NCI-H1092 treated with DMSO at 0.1 percent for 48 hours (cell line): Measurements from ENCODE around the gene ACTN2.

ENCODE experiments used
- DNase-seq: peaks from one replicate; lab custom pipeline; 2025; lab: John Stamatoyannopoulos, UW

The ACTN2 gene

DNA sequence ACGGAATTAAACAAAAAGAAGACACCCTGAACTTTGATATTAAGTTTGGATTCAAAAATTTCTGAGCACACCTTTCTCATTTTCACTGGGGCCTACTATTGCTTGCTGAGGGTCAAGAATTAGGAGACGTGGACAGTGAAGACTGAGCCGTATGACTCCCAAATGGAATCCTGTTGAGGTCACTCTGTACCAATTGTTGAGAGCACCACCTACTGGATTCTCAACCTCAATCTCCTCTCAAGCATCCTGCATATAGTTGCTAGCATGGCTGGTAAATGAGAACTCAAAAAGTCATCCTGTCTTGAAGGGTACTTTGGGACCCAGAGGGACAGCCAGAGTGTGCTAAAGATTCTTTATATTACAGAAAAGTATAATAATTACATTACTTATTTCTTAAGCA is 88.6 kb downstream of the ACTN2 start:
- DNase-seq = peak; percentile 44

- DNase-seq = no peak
These were observed 93.0 kb downstream of the ACTN2 start for GRCh38 chr1:236779312-236779711.

GRCh38 chr1:236785477-236785876 is 99.2 kb downstream of the ACTN2 start:
- no peak for DNase-seq

DNA sequence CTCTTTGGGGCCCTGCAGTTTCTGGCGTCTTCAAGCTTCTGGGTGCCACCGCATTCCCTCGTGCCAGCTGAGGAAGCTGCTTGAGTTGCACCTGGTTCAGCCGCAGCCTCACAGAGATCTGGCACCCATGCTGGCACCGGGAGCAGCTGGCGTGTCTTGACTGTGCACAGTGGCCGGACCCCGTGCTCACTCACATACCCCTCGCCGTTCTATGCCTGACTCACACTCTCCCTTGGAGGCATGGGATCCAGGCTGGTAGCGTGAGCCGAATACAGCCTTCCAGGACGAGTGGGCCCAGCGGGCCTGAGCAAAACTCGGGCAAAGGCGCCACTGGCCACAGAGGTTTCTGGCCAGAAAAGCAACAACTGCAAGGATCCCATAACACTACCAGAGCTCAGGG is 100.2 kb downstream of the ACTN2 start:
- DNase-seq = no peak

GRCh38 chr1:236794585-236795034 is 108.3 kb downstream of the ACTN2 start:
- DNase-seq = no peak

DNA sequence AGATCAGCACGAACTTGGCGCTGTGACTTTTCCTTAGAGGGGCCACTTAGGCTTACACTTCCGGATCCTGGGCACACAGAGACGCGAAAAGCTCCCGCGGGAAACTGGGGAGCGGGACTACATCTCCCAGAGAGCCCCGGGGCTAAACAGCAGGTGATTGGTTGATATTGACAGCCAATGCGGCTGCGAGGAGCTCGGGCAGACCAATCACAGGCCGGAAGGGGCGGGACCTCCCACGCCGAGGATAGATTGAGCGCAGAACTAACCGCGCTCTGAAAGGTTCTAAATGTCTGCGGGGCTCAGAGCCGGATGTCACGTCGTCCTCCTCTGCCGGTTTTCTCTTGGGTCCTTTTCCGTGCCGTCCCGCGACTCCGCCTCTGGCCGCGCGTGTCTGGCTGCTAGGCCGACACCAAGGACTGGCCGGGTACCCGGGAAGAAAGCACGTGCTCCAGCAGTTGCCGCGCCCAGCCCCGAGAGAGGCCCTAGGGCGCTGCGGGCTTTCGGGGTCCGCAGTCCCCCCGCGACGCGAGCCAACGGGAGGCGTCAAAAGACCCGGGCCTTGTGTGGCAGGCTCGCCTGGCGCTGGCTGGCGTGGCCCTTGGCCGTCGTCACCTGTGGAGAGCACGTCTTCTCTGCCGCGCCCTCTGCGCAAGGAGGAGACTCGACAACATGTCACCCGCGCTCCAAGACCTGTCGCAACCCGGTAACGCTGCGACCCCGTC is 108.9 kb downstream of the ACTN2 start, which contains the start of gene MTR:
MTR (plus strand) TSS at position 258 of the 722 bp plus-strand sequence; CDS start at position 670, 412 bp downstream.
- peak; percentile 99 for DNase-seq

- peak; percentile 29 for DNase-seq
These were observed 109.7 kb downstream of the ACTN2 start for GRCh38 chr1:236795757-236796667.

GRCh38 chr1:236799001-236799400 is 112.7 kb downstream of the ACTN2 start:
- DNase-seq = no peak

DNA sequence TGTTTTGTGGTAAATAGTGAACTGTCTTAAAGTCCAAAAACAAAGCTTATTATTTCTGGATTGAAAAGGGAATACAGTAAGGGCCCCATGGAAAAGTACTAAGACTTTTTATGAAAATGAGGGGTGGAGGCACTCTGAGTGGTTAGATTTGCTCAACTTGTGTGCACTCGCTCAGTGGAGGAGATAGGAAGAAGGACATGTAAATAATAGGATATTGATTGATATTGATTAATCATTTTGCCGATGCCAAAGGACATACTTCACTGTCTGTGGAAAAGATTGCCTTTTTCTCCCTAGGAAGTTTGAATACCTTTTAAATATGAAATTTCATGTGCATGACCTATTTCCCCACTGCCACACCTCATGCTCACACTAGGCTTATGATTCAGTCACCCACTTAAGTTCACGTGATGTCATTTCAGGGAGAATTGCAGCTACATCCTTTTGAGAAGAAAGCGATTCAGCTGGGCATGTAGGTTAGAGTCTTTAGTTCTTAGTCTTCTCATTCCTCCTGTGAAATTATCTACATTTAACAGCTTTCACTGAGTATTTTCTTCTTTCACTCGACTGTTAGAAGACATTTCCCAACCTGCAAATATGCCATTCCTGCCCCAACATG is 113.8 kb downstream of the ACTN2 start:
- no peak for DNase-seq

DNA sequence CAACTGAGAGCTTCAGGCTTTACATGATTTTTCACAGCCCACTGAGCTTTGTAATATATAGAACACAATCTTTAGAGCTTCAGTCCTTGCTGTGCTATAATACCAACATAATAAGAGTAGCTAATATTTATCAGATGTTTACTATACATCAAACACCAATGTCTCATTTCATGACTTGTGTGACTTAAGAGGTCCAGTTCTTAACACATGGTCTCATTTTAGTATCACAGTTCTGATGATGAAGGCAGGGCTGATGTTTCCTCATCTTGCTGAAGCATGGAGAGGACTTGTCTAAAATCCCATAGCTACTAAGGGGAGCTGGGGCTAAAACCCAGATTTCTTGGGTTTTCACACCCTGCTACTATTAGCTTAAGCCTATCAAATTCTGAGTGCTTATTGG is 114.3 kb downstream of the ACTN2 start:
- no peak for DNase-seq

DNA sequence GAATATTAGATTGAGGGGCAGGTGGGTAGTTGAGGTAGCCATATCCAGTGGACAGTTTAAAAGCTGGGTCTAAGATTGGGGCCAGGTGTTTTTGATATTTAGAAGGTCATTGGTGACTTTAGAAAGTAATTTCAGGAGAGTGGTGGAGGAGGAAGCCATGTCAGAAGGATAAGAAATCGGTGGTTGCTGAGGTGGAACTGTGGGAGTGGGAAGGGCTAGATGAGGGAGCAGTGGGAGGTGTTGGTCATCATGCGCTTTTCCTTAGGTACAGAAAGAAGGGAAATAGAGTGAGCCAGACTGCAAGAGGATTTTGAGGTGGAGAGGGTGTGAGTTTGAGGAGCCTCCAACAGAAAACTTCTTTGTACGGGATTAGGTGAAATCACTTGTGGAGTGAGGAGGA is 116.0 kb downstream of the ACTN2 start:
- no peak for DNase-seq

GRCh38 chr1:236806634-236807033 is 120.3 kb downstream of the ACTN2 start:
- no peak for DNase-seq

DNA sequence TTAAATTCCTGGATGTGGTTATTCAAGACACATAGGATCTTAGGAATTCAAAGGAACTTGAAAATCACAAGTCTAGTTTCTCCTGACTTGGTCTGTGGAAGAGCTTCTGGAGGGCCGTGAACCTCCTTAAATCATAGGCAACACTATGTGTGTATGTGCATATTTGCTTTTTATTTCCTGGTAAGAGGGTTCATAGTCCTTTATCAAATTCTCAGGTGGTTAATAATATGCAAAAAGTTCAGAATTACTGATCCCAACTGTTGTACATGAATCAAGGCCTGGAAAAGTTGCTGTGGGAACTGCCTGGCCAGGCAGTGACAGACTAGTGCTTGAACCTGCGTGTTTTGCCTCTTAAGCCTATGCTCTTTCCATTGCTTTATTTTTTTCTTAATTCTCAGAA is 121.7 kb downstream of the ACTN2 start:
- DNase-seq = no peak

GRCh38 chr1:236808564-236809130 is 122.3 kb downstream of the ACTN2 start:
- DNase-seq = no peak

GRCh38 chr1:236809148-236809547 is 122.8 kb downstream of the ACTN2 start:
- DNase-seq = no peak

DNA sequence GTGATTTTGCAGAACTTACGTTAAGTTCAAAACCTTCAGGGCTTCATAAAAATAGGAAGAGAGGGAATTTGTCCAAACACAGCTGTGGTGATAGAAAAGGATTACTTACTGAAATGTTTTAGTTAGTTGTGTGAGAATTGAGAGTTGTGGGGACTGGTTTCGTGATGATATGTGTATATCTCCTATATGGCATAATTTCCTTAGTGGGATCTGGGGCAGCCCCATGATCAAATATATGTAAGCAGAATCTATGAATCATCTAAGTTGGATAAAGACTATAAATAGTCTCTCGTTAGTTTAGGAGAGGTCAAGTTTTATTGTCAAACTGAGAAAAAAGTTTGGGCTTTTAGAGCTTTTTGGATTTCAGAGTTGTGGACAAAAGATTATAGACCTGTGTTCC is 123.7 kb downstream of the ACTN2 start:
- no peak for DNase-seq

DNA sequence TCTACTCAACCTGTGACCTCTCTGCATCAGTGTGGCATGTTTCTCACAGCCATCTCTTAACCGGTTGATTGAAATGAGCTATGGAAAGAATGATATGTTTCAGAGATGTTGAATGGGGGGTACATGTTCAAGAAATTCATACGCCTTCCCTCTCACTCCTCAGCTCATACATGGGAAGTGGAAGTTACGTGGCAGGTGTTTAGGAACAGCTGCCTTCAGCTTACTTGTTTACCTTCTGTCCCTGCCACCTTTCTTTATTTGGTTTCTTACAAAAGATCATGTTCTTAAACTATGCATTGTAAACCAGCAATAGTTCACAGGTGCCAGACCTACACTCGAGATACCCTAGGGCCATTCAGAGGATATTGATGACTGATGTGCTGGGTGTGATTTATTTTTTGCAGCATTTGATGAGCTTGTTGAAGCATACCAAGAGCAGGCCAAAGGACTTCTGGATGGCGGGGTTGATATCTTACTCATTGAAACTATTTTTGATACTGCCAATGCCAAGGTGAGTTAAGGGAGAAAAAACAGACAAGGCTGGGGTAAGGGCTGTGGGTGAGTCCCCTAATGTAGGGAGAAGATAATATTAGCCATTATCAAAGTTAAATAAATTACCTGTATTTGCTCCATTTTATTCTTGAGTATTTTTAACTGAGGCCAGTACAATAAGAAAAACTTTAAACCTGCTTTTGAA is 126.2 kb downstream of the ACTN2 start:
- DNase-seq = no peak
